RWPE2 (cell line): Measurements from ENCODE around the gene CD24.

Source experiments
- ATAC-seq: fragments of 200-7000 bp; cut with Tn5 transposase; 3 replicates; pipeline ENCODE4 v1.9.1; 2021; ENCODE audit warnings: low read depth
- DNase-seq: peaks from one replicate; pipeline ENCODE4 v3.0.0-alpha.2; 2020; ENCODE audit warnings: low spot score
- H3K27ac ChIP-seq: fragments of 450-650 bp; 2 replicates; pipeline ENCODE4 v1.5.1; 2017; ENCODE audit warnings: mild to moderate bottlenecking; ENCODE audit not compliant: poor library complexity, severe bottlenecking
- H3K27me3 ChIP-seq: fragments of 250-450 bp; sonication (Bioruptor Pico); 2 replicates; pipeline ENCODE4 v1.5.1; 2021; ENCODE audit warnings: mild to moderate bottlenecking, moderate library complexity; ENCODE audit not compliant: insufficient read depth, poor library complexity, severe bottlenecking
- H3K36me3 ChIP-seq: fragments of 250-450 bp; sonication (Bioruptor Pico); 2 replicates; pipeline ENCODE4 v1.5.1; 2020; ENCODE audit warnings: low read depth, mild to moderate bottlenecking, moderate library complexity
- H3K4me1 ChIP-seq: fragments of 250-450 bp; sonication (Bioruptor Pico); 2 replicates; pipeline ENCODE4 v1.5.1; 2021; ENCODE audit warnings: mild to moderate bottlenecking, moderate library complexity; ENCODE audit not compliant: insufficient read depth, poor library complexity, severe bottlenecking
- H3K4me3 ChIP-seq: fragments of 250-450 bp; sonication (Bioruptor Pico); 2 replicates; pipeline ENCODE4 v1.5.1; 2021; ENCODE audit warnings: mild to moderate bottlenecking, moderate library complexity; ENCODE audit not compliant: severe bottlenecking
- H3K9me3 ChIP-seq: fragments of 250-450 bp; sonication (Bioruptor Pico); 2 replicates; pipeline ENCODE4 v1.5.1; 2021; ENCODE audit warnings: mild to moderate bottlenecking, moderate library complexity; ENCODE audit not compliant: severe bottlenecking
- CTCF ChIP-seq: fragments of 450-650 bp; IDR thresholded peaks from one replicate; pipeline ENCODE4 v1.5.1; 2017; ENCODE audit warnings: mild to moderate bottlenecking, moderate library complexity; ENCODE audit not compliant: poor library complexity, severe bottlenecking

The CD24 gene

GRCh38 chr6:106924694-106925523 lies 49.6 kb downstream of the CD24 start:
- Histone ChIP-seq H3K4me1 (no peaks in the 10 kb centered on the region), H3K27me3 (no peaks in the 10 kb centered on the region), H3K9me3 (no peaks in the 10 kb centered on the region), H3K27ac (no peak overlapping the region), H3K36me3 (no peaks in the 10 kb centered on the region), H3K4me3 (no peak overlapping the region)
- no peak for TF ChIP-seq CTCF
- DNase-seq (no peak), ATAC-seq (no peak)

DNA sequence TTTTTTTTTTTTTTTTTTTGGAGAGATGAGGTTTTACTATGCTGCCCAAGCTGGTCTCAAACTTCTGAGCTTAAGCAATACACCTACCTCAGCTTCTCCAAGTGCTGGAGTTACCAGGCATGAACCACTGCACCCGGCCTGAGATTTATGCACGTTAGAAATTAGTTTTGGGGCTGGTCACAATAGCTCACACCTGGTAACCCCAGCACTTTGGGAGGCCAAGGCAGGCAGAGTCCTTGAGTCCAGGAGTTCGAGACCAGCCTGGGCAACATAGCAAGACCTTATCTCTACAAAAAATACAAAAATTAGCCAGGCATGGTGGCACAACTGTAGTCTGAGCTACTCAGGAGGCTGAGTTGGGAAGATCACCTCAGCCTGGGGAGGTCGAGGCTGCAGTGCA lies 51.9 kb downstream of the CD24 start:
- Histone ChIP-seq H3K9me3 (no peaks in the 10 kb centered on the region), H3K27ac (no peak overlapping the region), H3K27me3 (no peaks in the 10 kb centered on the region), H3K36me3 (no peaks in the 10 kb centered on the region), H3K4me3 (no peak overlapping the region), H3K4me1 (no peaks in the 10 kb centered on the region)
- DNase-seq, result no peak
- no peak for TF ChIP-seq CTCF
- ATAC-seq, result no peak
